IPS DF 19.7 (cell line): ENCODE results near the gene NKX6-1.

ENCODE experiments used
- DNase-seq: peaks from one replicate; pipeline ENCODE4 v3.0.0-alpha.2; 2013; ENCODE audit warnings: low read depth, low spot score

Gene NKX6-1

DNA sequence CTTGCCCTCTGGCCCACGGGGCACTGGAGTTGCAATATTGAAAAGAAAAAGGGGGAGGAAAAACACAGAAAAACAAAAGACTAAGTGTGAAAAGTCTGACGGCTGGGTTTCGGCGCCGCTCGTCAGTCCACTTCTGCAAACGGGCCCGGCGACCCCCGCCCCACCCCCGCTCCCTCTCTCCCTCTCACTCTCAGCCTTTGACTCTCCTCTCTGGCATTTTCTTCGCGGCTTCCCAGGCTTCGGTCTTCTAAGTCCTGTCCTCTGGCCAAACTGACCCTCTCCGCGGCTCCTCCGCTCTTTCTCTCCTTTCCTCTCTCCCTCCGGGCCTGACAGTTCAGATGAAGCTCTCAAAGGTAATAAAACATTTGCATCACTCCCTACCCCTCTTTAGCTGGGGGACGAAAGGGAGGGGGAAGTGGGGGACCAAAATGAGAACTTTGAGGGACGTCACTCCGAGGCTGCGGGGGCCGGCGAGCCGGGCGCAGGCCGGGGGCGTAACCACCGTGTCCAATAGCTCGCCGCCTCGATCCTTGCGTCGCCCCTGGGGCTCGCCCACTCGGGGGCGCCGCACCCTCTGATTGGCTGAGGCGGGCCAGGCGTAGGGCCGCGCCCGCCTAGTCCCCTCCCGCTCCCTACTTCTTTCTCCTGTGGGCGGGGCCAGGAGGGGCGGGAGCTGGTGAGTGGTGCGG, at the start of gene NKX6-1:
NKX6-1 (minus strand) TSS at position 358 of the 689 bp plus-strand sequence. CDS start 1,064 bp downstream, outside the sequence.
- DNase-seq = no peak

DNA sequence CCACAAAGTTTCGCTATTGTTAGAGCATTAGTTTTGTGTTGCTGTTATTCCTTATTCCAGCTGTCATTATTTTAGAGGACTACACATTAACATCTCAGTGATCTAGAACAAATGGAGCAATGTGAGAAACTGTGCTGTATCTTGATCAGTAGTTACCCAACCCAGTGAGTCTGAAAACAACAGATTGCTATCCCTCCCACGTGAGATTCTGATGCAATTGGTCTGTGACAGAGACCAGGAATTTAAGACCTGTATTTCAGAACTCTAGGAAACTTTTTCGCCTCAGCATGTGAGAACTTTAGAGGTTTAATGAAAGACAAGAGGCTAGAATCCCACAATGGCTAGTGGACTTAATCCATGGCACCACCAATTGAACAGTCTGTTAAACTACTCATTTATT, 48.1 kb upstream of the NKX6-1 start:
- no peak for DNase-seq

DNA sequence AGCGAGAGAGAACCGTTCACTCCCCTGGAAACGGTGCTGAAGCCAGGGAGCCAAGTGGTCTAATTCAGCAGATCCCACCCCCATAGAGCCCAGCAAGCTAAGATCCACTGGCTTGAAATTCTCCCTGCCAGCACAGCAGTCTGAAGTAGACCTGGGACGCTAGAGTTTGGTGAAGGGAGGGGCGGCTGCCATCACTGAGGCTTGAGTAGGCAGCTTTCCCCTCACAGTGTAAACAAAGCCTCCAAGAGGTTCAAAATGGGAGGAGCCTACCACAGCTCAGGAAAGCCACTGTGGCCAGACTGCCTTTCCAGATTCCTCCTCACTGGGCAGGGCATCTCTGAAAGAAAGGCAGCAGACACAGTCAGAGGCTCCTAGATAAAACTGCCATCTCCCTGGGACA, 46.0 kb upstream of the NKX6-1 start:
- DNase-seq = no peak

DNA sequence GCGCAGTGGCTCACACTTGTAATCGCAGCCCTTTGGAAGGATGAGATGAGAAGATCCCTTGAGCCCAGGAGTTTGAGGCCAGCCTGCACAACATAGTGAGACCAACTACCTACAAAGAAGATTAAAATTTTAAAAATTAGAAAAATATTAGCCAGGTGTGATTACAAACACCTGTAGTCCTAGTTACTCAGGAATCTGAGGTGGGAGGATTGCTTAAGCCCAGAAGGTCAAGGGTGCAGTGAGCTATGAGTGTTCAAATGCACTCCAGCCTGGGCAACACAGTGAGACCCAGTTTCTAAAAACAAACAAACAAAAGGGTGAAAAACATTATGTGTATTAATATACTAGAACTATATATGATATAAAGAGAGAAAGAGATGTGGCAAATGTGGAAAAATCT, 36.8 kb upstream of the NKX6-1 start:
- no peak for DNase-seq

DNA sequence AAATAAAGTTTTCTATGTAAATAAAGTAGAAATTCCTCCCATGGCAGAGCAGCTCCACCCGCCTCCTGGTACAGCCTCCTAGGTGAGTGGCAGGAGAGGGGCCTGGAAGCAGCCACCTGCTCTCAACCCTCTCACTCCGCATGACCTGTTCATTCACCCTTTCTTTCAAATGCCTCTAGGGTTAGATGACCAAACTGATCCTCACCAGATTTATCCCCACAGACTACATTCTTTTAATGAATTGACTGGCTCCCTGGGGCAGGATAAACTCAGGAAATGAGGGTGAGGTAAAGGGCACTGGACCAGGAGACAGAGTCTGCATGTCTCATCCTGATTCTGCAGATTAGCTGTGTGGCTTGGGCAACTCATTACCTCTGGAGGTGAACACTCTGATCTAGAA, 32.6 kb upstream of the NKX6-1 start:
- DNase-seq = no peak

DNA sequence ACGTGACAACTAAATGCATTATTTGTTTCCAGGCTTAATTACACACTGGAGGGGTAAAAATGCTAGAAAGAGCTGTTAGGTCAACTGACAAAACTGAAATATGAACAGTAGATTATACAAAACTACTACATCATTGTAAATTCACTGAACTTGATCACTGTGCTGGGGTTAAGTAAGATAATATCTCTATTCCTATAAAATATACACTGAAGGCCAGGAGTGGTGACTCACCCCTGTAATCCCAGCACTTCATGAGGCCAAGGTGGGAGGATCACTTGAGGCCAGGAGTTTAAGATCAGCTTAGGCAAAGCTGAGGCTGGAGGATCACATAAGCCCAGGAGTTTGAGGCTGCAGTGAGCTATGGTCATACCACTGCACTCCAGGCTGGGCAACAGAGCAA, 31.8 kb upstream of the NKX6-1 start:
- DNase-seq = no peak

DNA sequence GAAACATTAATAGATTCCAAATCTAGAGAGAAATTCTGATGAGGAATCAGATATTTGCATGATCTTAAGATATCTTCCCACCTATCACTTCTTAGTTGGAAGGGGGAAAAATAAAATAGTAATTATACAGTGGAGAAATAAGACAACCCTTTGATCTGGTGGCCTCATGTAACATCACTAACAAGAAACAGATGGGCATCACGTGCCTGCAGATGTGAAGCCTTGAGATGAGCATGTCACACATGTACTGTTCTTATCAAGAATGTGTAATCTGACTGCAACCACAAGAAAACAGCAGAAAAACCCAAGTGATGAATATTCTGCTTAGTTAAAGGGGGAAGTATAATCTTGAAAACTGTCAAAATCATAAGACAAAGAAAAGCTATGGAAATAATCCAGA, 31.4 kb upstream of the NKX6-1 start:
- no peak for DNase-seq

DNA sequence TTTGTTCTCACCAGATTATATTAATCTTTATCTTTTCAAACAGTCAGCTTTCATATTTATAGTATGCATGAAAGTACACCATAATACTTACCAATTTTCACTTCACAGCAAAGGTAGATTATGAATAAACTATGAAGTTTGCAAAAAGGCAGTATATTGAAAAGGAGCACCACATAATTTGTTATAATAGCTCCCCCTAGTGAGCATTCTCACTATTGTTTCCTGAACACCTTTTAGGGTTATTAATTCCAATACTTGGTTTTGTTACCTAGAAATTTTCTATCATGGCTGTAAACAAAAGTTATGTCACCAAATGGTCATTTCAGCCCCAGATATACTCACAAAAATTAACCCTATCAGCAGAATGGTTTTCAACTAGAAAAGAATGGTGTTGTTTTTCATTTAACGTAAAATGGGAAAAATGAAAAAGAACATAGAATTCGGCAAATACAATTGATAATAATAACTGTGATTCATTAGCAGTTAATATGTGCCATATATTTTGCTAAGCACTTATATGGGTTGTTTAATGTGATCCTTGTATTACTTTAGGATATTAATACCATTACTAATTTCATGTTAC, 30.2 kb upstream of the NKX6-1 start:
- no peak for DNase-seq

DNA sequence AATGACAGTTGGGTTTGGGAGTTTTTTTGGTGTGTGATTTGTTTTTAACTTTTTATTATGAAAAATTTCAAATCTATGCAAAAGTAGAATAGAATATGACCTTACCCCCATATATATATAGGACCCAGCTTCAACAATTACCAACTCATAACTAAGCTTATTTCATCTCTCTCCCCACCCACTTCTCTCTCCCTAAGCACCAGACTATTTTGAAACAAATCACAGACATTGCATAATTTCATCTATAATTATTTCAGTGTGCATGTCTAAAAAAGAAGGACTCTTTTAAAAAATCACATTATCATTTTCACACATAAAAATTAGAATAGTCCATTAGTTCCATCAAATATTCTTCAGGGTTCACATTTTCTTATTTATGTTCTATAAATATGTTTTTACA, 28.3 kb upstream of the NKX6-1 start:
- no peak for DNase-seq

DNA sequence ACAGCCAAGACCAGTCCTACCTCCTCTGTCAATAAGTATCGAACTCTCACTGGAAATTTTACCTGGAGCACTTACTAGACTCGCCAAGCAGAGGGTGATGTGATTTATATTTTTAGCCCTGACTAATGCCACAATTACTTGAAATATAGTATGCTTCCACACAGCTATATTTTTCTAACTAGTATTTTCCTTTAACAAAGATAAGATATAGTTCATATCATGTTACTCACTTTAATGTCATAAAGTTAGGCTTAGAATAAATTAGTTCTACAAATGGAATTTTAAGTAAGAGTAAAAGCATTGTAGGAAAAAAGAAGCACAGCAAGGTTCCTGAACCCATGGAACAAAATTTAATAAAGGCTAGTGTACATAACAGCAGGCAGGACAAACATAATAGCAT, 16.0 kb upstream of the NKX6-1 start:
- DNase-seq = no peak

DNA sequence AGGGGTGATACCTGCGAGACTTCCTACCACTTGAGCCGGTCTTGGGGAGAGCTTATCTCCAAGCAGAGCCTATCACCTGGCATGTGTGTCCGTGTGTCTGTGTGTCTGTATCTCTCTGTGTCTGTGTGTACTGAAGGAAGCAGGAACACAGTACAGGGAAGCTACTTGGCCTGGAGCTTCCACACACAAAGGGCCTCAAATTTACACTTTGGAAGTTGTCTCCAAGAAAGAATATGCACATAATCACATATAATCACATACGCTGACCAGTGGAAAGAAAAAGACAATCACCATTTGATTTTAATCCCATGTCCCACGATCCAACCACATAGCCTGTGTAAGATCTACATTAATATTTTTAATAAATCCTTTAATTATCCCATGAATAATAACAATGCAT, 13.2 kb upstream of the NKX6-1 start:
- no peak for DNase-seq

DNA sequence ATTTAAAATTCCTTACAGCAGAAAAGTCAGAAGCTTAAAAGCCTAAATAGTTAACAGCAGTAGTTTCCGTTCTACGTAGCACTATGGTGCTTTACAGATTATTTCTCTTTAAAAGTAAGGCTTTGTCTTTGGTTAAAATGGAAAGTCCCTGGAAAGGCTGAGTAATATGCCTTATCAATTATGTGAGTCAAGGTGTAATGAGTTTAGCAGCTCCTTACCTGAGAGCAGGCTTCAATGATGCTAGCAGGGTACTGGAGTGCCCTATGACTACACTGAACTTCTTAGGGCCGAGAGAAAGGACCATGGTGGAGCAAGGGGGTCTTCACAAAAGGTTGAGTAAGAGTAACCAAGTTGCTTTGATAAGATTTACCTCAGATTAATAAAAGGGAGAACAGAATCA, 12.6 kb upstream of the NKX6-1 start:
- DNase-seq = no peak

DNA sequence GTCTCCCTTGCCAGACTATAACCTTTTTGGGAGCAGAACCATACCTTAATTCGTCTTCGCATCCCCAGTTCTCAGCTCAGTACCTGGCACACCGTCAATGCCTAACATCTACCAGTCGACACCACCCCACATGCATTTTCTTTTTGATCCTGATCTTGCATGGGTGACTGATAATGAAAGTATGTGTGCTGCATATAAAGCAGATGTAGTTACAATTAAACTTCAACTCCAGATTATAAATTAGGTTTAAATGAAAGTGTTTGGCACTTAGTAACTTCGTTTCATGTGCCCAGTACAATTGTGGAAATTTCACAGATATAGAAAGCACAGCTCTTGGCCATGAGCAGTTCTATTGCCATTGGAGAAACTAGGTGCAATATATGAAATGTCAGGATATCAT, 8.8 kb upstream of the NKX6-1 start:
- no peak for DNase-seq

DNA sequence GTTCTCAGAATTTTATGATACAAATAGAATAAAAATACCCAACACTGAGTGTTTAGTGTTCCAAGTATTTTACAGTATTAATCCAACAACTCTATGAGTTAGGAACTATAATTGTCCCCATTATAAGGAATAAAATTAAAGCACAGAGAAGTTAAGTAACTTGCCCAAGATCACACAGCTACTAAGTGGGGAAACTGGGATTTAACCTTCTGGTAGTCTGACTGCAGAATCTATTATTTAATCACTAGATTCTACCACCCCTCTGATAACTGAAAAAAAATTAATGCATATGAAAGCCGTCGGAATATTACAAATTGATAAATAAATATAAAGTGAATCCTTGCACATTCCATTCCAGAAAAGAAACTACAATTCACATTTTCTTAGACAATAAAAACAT, 5.7 kb upstream of the NKX6-1 start:
- no peak for DNase-seq

DNA sequence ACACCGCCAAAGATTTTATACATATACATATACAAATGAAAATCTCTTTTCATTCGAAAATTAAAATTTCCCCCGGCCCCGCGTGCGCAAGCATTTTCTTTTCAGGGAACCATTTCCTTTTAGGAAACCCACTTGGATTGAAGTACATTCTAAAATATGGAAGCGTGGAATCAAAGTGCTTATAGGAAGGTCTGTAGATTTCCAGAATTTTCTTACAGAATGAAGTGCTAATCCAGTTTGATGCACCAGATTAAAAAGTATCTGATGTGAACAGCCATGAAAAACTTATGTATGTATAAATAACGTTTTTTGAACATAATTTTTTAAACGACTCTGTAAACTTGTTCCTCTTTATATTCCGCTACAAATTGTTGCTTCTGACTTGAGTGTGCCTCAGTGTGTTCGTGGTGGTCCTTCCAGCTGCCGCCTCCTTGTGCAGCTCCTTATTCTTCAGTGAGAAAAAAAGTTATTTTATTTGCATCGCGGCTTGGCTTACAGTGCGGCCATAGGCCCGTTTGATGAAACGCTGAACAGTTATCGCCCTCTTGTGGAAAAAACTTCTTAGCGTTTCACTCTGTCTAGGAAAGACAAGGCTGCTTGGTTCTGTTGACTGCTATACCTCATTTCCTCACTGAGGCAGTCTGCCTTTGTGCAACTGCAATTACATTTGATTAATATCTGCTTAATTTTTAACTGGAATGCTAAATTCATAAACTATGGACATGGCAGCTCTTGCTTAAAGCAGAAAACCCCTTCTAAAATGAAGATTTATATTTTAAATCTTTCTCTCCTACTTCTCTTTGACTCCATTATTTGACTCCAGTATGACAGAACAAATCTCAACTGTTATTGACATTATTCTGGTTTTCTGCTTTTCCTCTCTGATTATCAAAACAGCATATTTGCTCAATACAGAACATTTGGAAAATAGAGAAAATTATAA, 4.7 kb upstream of the NKX6-1 start:
- no peak for DNase-seq

DNA sequence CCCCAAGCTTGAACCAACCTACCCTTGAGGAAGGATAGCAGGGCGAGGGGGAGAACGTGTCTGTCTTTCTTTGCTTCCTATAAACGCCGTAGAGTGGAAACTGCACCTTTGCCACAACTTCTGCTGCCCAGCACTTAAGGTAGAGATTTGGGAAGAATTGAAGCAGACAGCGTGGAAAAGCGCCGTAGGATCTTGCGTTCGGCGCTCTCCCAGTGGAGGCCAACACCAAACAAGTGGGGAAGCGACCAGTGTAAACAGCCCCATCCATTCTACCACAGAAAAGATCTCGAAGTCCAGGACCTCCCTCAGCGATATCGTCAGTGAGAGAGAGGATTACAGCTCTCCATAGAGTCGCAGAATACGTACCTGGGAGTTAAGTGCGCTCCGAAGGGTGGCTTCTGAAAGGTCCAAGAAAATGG, 3.9 kb upstream of the NKX6-1 start:
- no peak for DNase-seq

DNA sequence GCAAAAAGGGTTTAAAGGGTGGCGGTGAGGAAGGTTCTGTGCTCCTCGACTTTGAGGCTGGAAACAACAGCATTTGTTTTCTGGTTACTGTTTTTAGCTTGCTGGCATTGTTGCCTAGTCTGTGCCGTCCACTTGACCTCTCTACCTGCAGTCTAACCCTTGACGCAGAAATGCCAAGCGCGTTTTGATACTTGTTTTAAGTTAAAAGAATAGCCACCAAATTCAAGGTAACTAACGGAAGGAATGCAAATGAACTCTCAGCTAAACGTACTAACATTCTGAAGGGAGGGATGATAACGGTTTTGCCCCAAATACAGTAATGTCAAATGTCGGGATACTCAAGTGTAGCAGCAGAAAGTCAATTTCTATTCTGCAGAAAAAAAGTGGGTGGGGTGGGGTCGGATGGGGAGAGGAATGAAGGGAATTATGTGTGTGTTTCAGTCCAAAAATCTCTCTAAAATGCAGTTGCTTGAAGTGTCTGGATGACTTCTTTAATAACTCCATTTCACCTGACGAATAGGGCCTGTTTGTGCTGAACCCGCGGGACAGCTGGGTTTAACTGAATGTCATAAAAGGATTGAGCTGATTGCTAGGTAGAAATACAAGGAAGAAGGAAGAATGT, 3.4 kb upstream of the NKX6-1 start:
- DNase-seq = no peak

DNA sequence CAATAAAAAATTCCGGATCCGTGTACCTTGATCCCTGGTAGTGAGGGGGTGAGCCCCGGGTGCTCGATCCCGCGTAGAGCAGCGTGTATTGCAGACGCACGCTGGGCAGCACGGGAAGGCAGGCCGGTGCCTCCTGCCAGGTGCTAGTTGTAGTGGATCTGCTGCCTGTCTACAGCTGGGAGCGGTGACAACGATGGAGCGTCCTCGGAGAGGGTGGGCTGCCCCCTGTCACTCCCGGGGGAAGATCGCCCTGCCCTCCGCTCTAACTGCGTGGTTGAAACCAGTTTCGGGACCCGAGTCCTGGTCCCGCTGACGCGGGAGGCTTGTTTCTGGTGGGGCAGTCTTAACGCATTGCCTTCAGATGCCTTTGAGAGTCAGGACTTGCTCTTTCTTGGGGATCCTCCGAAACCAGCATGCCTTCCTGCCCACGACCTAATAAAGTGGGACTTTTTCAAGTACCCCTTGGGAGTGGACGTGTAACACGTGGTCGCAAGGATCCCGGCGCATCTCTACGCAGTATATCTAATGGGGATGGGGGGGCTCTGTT, 2.7 kb upstream of the NKX6-1 start:
- DNase-seq = no peak

DNA sequence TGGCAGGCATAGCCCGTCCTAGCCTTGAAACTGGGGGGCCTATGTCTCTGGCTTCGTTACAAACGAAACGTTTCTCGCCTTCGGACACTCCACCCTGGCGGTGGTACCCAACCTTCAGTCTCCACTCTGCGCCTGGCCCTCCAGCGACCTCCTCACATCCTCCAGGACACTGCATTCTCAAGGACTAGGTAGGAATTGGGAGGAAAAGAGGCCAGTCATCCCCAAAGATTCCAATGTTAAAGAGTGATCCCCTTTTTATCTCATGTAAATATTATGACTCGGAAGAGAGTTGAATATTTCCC, 2.1 kb upstream of the NKX6-1 start:
- DNase-seq = no peak

DNA sequence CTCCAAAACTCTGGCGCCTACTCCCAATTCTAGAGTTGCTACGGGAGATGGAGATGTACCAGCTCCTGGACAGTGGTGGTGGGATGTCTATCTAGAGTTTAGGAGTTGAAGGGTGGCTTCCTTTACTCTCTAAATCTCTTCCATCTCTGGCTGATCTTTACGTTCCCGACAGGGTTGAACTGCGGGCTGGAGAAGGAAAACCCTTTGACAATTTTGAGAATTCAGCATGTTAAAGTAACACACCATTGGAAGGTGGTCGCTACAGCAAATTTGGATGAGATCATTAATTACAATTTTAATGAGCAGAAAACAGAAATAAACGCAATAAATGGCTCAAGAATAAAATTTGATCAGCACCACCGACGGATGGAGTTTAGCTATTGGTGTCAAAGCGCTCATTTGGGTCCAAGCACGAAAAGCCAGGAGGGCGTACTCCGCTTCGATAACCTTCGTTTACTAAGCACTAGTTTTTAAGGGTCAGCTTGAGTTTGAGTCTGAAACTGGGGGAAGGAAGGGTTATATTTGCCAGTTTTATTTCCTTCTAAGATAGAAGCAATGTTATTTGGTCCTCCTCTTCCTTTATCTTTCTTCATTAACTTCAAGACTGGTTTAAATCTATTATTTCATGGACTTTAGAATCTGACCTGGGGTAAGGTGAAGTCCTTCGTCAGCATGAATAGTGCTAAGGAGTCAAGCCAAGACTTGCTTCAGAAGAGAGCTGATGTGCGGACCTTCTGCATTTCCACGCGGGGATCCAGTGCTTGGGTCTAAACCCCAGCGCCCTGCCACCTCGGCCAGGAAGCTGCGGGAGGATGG, 1.5 kb upstream of the NKX6-1 start:
- DNase-seq = no peak

DNA sequence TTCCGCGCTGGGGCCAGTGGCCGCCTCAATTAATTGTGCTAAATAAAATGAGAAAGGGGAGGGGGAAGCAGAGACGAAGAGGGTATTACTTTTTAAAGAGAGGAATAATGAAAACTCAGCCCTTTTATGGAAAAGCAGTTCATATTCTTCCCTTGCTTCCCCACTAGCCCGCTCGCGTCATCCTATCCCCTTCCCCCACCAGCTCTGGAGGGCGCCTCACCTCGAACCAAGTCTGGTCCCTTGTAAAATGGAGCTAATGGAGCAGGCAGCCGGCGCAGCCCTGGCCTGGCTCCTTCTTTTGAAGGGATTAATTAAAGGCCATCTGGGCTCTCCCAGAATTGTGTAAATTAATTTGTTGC, 511 bp upstream of the NKX6-1 start:
- DNase-seq = no peak
